OCI-LY7 (cell line): ENCODE measurements around the gene TRAF3IP1.

Experiments used
- CTCF ChIP-seq: fragments of 200-600 bp; sonication (generic); conservative IDR thresholded peaks from 2 replicates; pipeline ENCODE4 v1.5.1; 2014; ENCODE audit warnings: mild to moderate bottlenecking, antibody characterized with exemption, low read length, moderate library complexity, mixed read lengths
- EZH2phosphoT487 ChIP-seq: fragments of 200-600 bp; sonication (generic); IDR thresholded peaks from 2 replicates; pipeline ENCODE4 v1.6.1; 2018; ENCODE audit warnings: low read depth, borderline replicate concordance, mild to moderate bottlenecking, mixed run types, antibody characterized with exemption, low read length, moderate library complexity, mixed read lengths

GRCh38 chr2:238305965-238306671, 14.2 kb upstream of the TRAF3IP1 start:
- TF ChIP-seq CTCF (peak; percentile 43; the same call in 1 of the 2 replicates), EZH2phosphoT487 (no peak)
